Pons (tissue), 1 donor: ENCODE measurements around the gene PTPRM.

ENCODE experiments used
- DNase-seq: peaks from one replicate; pipeline ENCODE4 v3.0.0-alpha.2; 2016; ENCODE audit warnings: low spot score

The PTPRM gene

GRCh38 chr18:8399138-8399537, 832.0 kb downstream of the PTPRM start:
- DNase-seq: no peak

GRCh38 chr18:8400193-8400752, 833.2 kb downstream of the PTPRM start:
- no peak for DNase-seq

DNA sequence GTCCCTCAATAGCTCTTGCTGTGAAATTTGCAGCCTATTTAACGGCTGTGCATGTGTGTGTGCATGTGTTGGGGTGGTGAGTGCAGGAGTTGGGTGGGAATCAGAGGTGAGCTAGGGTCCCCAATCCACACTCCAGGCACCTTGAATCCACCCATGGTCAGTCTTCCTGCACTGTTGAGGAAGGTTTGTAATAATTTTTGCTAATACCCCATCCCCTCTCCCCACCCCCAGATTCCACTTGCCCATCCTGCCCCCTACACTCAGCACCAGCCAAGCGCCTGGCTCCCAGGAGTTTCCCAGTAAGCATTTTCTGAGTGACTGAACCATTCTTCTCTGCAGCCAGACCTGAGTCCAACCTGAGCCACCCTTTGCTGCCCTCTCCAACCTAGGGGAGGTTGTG, 833.7 kb downstream of the PTPRM start:
- DNase-seq: no peak

DNA sequence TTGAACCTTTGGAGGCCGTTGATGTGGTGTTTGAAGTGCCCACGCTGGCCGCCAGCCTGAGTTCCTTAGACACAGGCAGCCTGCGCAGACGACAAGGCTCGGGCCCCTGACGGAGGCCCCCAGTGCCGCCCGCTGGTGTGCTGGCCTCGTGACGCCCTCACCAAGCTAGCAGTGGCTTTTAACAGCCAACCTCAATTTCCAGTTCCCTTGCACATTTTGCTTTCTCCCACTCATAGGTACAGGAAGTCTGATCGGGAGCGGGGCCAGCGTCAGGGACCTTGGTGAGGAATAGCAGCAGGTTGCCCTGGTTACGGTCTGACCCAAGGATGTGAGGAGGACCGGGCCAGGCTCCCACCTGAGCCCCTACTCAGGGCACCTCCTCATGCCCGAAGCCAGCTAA, 834.5 kb downstream of the PTPRM start:
- DNase-seq: no peak

GRCh38 chr18:8402237-8402636, 835.1 kb downstream of the PTPRM start:
- no peak for DNase-seq

DNA sequence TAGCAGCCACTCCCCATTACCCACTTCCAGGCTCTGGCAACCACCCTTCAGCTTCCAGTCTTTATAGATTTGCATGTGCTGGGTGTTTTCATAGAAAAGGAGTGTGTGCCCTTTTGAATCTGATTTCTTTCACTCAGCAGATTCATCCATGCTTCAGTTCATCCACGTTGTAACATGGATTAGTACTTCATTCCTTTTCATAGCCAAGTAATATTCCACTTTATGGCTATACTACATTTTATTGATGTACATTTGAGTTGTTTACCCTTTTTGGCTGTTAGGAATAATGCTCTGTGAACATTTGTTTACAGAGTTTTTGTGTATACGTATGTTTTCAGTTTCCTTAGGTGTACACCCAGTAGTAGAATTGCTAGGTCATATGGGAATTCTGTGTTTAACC, 836.6 kb downstream of the PTPRM start:
- no peak for DNase-seq

- DNase-seq: no peak
Observed at GRCh38 chr18:8406186-8406867, 839.2 kb downstream of the PTPRM start.

DNA sequence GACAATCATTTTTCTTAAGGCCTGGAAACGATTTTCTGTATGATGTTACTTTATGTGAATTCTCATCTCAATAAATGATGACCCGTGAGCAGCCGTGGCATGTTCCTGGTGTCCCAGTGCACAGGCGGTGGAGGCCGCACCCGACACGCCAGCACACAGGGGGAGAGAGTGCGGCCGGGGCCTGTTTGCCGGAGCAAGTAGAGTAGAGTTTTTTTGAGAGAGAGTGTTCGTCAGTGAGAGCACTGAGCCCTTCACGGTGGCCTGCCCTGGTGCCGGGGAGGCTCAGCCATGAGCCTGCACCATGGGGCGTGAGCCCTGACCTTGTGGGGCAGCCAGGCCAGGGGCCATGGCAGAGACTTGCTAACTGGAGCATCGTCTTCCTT, 839.7 kb downstream of the PTPRM start:
- DNase-seq: no peak

DNA sequence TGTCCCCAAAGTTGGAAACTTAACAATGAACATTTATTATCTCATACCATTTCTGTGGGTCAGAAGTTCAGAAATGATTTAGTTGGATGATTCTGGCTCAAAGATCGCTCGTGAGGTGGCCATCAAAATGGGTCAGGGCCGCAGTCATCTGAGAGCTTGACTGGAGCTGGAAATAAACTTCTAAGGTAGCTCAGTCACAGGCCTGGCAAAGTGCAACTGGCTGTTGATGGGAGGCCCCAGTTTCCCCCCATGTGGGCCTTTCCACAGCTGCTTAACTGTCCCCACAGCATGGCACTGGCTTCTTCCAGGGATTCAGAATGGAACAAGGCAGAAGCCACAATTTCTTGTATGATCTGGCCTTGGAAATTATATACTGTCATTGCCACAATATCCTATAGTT, 842.0 kb downstream of the PTPRM start:
- no peak for DNase-seq

DNA sequence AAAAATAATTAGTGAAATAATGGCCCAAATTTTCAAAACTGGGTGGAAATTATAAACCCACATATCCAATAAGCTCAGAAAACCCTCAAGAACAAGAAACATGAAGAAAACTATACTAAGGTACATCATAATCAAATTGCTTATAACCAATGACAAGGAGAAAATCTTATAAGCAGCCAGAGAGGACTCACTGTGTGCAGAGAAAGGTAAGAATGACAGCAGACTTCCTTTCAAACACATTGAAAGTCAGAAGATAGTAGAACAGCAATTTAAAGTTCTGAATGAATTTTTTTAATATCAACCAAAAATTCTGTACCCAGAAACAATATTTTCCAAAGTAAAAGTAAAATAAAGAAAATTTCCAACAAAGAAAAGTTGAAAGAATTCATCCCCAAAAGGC, 844.4 kb downstream of the PTPRM start:
- no peak for DNase-seq

DNA sequence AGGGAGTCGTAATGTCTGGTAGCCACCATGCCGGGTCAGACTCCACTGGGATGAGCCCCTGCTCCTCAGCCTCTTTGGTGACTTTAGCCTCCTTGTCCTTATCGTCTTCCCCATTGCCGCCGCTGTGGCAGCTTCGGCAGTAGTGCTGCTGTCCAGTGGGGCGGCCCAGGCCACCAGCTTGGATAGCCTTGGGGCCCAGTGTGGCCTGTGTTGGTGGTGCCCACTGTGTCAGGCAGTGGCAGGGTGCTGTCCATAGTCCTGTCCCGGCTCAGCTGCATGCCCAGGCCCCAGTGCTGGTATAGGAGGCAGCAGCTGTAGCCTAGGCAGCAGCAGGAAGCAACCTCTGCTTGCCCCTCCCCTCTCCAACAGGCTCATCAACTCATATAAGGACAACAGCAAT, 845.0 kb downstream of the PTPRM start:
- DNase-seq: no peak

DNA sequence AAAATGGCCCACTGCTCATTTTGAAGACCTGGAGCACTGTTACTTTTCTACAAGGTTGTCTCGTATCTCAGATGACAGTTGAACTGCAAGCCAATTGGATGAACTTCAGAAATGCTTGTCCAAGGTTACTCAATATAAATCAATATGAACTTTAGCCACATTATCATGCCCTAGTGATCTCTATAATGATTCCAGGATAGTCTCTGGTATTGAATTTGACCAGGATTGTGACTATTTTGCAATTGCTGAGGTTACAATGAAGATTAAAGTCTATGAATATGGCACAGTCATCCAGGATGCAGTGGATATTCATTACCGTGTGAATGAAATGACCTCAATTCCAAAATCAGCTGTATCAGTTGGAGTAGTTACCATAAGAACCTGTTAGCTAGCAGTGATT, 846.1 kb downstream of the PTPRM start:
- DNase-seq: no peak

DNA sequence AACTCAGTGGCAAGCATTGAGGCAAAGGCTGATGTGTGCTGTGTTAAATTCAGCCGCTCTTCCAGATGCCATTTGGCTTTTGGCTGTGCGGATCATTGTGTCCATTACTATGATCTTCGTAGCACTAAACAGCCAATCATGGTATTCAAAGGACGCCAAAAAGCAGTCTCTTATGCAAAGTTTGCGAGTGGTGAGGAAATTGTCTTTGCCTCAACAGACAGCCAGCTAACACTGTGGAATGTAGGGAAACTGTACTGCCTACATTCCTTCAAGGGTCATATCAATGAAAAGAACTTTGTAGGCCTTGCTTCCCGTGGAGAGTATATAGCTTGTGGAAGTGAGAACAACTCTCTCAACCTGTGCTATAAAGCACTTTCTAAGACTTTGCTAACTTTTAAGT, 846.6 kb downstream of the PTPRM start:
- no peak for DNase-seq

- no peak for DNase-seq
Observed at GRCh38 chr18:8416212-8417019, 849.3 kb downstream of the PTPRM start.

DNA sequence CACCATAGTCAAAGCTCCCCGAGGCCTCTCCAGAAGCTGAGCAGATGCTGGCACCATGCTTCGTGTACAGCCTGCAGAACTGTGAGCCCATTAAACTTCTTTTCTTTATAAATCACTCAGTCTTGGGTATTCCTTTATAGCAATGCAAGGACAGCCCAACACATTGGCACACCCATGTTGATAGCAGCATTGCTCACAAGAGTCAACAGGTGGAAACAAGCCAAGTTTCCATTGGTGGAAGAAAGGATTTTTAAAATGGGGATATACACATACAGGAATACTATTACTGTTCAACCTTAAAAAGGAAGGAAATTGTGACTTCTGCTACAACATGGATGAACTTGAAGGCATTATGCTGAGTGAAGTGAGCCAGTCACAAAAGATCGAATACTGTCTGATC, 855.3 kb downstream of the PTPRM start:
- DNase-seq: no peak

DNA sequence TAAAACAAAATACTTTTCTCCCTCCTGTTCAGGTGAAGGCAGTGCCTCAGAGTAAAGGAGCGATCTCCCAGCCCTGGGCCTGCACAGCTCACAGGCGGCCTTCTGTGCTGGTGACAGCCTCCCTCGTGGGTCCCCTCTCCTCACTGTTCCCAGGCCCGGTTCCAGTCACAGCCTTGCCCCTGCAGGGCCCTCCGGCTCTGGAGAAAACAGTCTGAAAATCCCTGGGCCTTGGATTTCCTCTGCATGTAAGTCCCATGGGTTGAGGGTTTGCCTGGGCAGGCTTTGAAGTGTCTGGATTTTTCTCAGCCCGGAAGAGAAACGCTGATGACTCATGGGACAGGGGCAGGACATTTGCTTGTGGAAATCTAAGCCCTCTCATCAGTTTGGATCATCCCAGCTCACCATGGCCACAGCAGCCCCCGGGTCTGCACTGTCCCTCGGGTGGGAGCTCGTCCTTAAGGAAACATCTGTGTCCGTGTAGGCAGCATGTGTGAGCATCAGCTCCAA, 856.0 kb downstream of the PTPRM start:
- DNase-seq: no peak

DNA sequence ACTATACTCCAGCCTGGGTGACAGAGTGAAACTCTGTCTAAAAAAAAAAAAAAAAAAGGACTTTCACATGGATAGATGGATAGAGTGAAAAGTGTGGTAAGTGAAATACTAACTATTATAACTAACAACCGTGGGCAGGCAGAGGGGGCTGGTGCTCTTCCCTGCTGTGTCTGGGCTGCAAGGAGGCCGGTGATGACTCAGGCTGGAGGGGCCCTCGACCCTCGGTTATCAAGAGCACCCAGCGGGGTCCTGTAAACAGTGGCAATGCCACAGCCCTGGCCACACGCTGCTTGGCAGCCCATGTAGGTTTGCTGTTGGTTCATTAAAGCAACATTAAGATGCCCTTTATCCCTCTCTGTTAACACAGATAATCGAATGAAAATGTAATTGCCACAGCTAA, 857.4 kb downstream of the PTPRM start:
- no peak for DNase-seq

GRCh38 chr18:8424917-8425725, 858.0 kb downstream of the PTPRM start:
- DNase-seq: no peak

DNA sequence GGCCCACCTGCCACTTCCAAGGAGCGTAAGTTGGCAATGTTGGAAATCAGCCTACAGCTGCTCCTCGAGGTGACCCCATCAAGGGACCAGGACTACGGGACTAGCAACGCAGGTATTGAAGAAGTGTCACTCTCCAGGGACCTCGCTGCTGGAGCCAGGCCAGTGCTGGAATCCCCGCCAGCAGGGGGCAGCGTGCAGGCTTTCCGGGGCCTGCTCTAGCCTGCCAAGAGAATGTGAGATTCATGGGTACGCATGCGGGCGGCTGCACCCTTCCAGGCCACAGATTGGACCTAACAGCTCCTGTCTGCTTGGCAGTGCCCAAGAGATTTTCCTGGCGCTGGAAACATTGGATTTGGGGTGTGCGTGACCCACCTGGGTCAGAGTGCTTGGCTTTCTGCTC, 859.3 kb downstream of the PTPRM start:
- no peak for DNase-seq

DNA sequence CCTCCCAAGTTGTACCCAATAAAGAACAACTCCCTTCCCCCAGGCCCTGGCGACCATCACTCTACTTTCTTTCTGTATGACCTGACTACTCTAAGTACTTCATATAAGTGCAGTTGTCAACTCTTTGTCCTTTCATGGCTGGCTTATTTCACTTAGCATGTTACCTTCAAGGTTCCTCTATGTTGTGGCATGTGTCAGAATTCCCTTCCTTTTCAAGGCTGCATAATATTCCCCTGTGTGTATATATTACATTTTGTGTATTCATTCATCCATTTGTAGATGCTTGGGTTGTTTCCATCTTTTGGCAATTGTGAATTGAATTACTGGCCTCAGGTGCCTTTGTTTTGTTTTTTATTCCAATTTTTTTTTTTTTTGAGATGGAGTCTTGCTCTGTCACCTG, 860.2 kb downstream of the PTPRM start:
- DNase-seq: no peak

DNA sequence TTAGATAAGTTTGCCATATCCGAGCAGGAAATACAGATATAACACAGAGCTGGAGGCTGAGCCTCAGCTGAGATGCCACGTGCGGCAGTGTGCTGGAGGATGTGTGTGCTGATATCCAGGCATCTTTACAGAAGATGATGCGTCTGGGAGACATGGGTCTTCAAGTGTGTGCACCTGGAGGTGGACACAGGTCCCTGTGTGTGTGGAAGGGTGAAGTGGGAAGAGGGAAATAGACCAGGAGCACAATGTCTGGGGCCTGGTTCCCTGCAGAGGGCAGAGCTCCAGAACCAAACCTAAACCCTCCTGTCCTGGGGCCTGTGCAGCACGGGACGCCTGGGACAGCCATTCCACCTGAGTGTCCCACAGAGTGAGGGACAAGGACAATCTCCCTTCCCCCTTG, 861.8 kb downstream of the PTPRM start:
- DNase-seq: no peak

DNA sequence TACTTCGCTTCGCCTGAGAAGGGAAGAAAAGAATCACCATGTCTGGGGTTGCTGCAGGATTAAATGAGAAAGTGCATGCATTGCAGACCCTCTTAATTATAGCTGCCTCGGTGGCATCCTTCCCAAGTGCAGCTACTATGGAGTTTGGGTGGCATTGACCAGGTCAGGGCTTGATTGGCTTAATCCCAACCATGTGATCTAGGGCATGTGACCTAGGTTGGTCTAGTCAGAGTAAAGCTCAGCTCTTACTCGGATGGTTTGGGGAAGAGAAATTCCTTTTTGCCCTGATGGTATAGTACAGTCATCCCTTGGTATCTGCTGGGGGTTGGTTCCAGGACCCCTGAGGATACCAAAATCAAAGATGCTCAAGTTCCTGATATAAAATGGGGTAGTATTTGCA, 863.9 kb downstream of the PTPRM start:
- DNase-seq: no peak
